ENCODE measurements around the gene HAP1. TPM values are rescaled to one million over a fixed set of nuclear protein-coding genes. Genes with fewer than 3 reads are reported as not detected.

HAP1 gene
- total and polyA plus RNA-seq, 3 donors from 2014 or later, result 1.9 to 5.3 (median 2.9) TPM

DNA sequence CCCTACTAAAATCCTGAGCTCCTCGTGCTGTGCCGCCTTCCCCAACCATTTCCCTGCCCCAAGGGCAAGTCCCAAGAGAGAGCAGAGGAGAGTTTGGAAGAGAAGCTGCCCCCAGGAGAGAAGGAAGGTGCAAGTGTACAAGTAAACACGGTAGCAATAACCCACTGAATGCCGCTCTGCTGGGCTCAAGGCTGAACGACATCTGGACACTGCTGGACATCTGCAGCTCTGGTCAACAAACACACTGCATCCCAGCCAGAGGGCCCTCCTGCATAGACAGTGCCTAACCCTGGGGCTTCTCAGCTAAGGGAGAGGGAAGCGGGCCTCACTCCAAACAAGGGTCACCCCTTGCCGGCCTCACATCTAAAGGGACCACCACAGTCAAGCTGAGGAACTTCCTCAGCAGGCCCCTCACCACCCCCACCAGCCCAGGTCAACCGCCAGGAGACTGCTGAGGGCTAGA, 39.3 kb upstream of the HAP1 start:
- TF ChIP-seq, protein P1, sequence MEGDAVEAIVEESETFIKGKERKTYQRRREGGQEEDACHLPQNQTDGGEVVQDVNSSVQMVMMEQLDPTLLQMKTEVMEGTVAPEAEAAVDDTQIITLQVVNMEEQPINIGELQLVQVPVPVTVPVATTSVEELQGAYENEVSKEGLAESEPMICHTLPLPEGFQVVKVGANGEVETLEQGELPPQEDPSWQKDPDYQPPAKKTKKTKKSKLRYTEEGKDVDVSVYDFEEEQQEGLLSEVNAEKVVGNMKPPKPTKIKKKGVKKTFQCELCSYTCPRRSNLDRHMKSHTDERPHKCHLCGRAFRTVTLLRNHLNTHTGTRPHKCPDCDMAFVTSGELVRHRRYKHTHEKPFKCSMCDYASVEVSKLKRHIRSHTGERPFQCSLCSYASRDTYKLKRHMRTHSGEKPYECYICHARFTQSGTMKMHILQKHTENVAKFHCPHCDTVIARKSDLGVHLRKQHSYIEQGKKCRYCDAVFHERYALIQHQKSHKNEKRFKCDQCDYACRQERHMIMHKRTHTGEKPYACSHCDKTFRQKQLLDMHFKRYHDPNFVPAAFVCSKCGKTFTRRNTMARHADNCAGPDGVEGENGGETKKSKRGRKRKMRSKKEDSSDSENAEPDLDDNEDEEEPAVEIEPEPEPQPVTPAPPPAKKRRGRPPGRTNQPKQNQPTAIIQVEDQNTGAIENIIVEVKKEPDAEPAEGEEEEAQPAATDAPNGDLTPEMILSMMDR (IDR thresholded peaks at IDR 0.05), result no peak
- TF ChIP-seq POLR2A (IDR thresholded peaks at IDR 0.05), result no peak
- H3K4me3 ChIP-seq, result no peak overlapping the region
- no peaks in the 10 kb centered on the region for H3K9me3 ChIP-seq
- 59 to 62% methylated on average over 8 of the region's 8 CpGs for WGBS, 2 donors
- peaks cover 16% of the 10 kb centered on the region for H3K4me1 ChIP-seq
- intact Hi-C loops (cut with DNase I; ENCODE audit: low total_unique reads), result no loop called here
- no peak for DNase-seq
- no peaks in the 10 kb centered on the region for H3K36me3 ChIP-seq (ENCODE audit: low read depth, missing control alignments)
- H3K27me3 ChIP-seq, result no peaks in the 10 kb centered on the region
- no peak overlapping the region for H3K27ac ChIP-seq

DNA sequence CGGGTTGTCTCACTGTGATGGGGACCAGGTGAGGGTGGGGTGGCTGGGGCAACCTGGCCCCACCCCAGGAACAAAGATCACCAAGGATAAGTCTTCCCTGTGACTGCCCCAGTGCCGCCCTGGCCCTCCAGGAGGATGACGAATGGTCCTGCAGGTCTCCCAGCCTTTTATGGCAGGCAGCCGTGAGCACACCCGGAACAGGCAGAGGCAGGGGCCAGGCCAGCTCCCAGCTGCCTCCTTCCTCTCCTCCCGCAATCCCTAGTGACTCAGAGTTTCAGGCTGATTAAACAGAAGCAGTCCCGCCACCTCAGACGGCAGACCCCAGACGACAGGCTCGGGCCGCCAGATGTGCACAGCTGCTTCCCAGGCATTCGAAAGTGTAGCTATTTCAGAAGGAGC, 38.7 kb upstream of the HAP1 start:
- no peaks in the 10 kb centered on the region for H3K36me3 ChIP-seq (ENCODE audit: low read depth, missing control alignments)
- 42% methylated on average over 12 of the region's 12 CpGs; no CpG with 5 or more reads in 1 of the 2 donors for WGBS, 2 donors
- TF ChIP-seq, protein P1 (IDR thresholded peaks at IDR 0.05), result no peak
- no peak for TF ChIP-seq POLR2A (IDR thresholded peaks at IDR 0.05)
- no peak overlapping the region for H3K27ac ChIP-seq
- peaks cover 14% of the 10 kb centered on the region for H3K4me1 ChIP-seq
- intact Hi-C loops (cut with DNase I; ENCODE audit: low total_unique reads), result no loop called here
- no peaks in the 10 kb centered on the region for H3K27me3 ChIP-seq
- DNase-seq, result no peak
- no peak overlapping the region for H3K4me3 ChIP-seq
- H3K9me3 ChIP-seq, result no peaks in the 10 kb centered on the region

DNA sequence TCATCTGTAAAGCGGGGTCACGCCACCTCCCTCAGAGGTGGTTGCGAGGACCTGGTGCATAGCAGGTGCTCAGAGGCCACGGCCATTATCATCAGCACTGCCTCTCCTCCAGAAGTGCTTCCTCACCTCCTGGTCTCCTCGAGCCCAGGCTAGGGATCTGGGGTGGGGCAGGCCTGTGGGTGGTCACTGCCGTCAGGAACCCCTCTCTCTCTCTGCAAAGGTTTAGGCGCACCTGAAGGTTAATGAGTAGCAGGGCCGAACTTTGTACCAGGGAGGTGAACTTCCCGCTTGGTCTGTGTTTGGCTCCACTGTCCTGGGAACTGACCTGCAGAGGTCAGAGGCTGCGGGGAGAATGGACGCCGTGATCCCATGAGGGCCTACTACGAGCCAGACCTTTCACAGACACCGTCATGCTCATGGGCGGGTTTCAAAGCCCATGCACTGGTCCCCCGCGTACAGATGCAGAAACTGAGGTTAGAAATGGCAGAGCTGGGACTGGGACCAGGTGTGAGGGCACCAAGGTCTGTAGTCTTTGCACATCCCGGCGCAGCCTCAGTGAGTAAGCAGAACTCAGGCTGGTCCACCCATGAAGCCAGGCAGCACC, 38.2 kb upstream of the HAP1 start:
- no peak overlapping the region for H3K4me3 ChIP-seq
- DNase-seq, result no peak
- no peaks in the 10 kb centered on the region for H3K36me3 ChIP-seq (ENCODE audit: low read depth, missing control alignments)
- no peak overlapping the region for H3K27ac ChIP-seq
- H3K4me1 ChIP-seq, result peaks cover 9% of the 10 kb centered on the region
- 70 to 100% methylated on average over 4 to 19 of the region's 19 CpGs for WGBS, 2 donors
- H3K9me3 ChIP-seq, result no peaks in the 10 kb centered on the region
- H3K27me3 ChIP-seq, result no peaks in the 10 kb centered on the region
- TF ChIP-seq POLR2A (IDR thresholded peaks at IDR 0.05), result no peak
- TF ChIP-seq, protein P1 (IDR thresholded peaks at IDR 0.05), result no peak
- intact Hi-C loops (cut with DNase I; ENCODE audit: low total_unique reads), result no loop called here

DNA sequence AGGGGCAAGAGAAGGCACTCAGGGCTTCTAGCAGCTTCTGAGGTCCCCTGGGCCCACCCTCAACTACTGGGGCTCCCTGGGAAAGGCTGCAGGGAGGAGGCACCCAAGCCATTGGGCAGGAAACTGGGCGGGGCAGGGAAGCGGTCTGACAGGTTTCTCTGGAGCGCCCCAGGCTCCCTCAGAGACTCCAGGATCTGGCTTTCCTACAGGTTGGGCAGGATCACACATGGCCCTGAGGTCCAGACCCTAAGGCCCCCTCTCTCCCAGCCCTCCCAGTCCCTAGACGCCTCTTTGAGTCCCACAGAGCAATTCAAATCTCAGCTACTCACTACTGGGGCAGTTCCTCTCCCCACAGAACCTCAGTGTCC, 37.8 kb upstream of the HAP1 start:
- Histone ChIP-seq H3K9me3 (no peaks in the 10 kb centered on the region), H3K4me3 (no peak overlapping the region), H3K27me3 (no peaks in the 10 kb centered on the region), H3K4me1 (peaks cover 5% of the 10 kb centered on the region), H3K36me3 (ENCODE audit: low read depth, missing control alignments) (no peaks in the 10 kb centered on the region), H3K27ac (no peak overlapping the region)
- intact Hi-C loops (cut with DNase I; ENCODE audit: low total_unique reads), result no loop called here
- TF ChIP-seq, protein P1 (IDR thresholded peaks at IDR 0.05), result no peak
- no peak for TF ChIP-seq POLR2A (IDR thresholded peaks at IDR 0.05)
- WGBS, 2 donors, result 75 to 96% methylated on average over 2 to 4 of the region's 4 CpGs
- DNase-seq, result no peak
